ENCODE results near the gene PPP1R3C.

DNA sequence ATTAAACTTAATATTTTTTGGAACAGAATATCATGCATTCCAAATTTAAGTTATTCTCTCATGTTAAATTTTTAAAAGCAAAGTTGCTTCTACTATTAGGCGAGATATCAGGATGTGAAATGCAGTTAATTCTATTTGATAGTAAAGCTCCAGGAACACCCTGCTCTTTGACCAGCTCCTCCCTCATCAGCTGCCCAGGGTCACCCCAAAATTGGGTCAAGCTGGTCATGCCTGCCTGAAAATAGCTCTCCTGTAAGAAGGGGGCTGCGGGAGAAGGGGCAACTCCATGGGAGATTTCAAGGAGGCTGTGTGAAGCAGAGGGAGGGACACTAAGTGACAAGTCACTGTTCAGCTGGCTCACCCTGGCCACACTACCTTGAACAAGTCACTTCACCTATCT is 5.9 kb downstream of the PPP1R3C start:
- TF ChIP-seq, protein P1, sequence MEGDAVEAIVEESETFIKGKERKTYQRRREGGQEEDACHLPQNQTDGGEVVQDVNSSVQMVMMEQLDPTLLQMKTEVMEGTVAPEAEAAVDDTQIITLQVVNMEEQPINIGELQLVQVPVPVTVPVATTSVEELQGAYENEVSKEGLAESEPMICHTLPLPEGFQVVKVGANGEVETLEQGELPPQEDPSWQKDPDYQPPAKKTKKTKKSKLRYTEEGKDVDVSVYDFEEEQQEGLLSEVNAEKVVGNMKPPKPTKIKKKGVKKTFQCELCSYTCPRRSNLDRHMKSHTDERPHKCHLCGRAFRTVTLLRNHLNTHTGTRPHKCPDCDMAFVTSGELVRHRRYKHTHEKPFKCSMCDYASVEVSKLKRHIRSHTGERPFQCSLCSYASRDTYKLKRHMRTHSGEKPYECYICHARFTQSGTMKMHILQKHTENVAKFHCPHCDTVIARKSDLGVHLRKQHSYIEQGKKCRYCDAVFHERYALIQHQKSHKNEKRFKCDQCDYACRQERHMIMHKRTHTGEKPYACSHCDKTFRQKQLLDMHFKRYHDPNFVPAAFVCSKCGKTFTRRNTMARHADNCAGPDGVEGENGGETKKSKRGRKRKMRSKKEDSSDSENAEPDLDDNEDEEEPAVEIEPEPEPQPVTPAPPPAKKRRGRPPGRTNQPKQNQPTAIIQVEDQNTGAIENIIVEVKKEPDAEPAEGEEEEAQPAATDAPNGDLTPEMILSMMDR (IDR thresholded peaks at IDR 0.05; ENCODE audit: borderline replicate concordance, extremely low read depth, low read length, poor library complexity, severe bottlenecking): no peak
- TF ChIP-seq EZH2 (IDR thresholded peaks at IDR 0.05; ENCODE audit: borderline replicate concordance, low read depth, low read length, severe bottlenecking): no peak
